OCI-LY3 (cell line): ENCODE data around the gene IL22RA1.

ENCODE experiments used
- H2AFZ ChIP-seq: fragments of 200-600, 300-600 bp; shearing (Covaris generic); 2 replicates; pipeline ENCODE4 v1.6.0; 2014; ENCODE audit warnings: antibody characterized with exemption, low read depth, low read length
- H3K27ac ChIP-seq: fragments of 200-600, 300-600 bp; sonication (generic); 2 replicates; pipeline ENCODE4 v1.5.1; 2014; ENCODE audit warnings: mild to moderate bottlenecking, low read length, moderate library complexity, mixed read lengths
- H3K27me3 ChIP-seq: fragments of 200-600, 300-600 bp; sonication (generic); 2 replicates; pipeline ENCODE4 v1.6.1; 2014; ENCODE audit warnings: low read depth, low read length, mixed read lengths
- H3K36me3 ChIP-seq: fragments of 200-600, 300-600 bp; sonication (generic); replicated peaks from 2 replicates; pipeline ENCODE3; 2014; ENCODE audit warnings: low read depth, low read length, mixed read lengths
- H3K4me1 ChIP-seq: fragments of 300-600, 200-600 bp; sonication (generic); 2 replicates; pipeline ENCODE4 v1.6.1; 2014; ENCODE audit warnings: low read length, mixed read lengths
- H3K4me2 ChIP-seq: fragments of 200-600, 300-600 bp; sonication (generic); 2 replicates; pipeline ENCODE4 v1.6.1; 2014; ENCODE audit warnings: low read length, mixed read lengths
- H3K4me3 ChIP-seq: fragments of 300-600, 200-600 bp; sonication (generic); 2 replicates; pipeline ENCODE4 v1.5.1; 2014; ENCODE audit warnings: antibody characterized with exemption, mild to moderate bottlenecking, low read length, moderate library complexity
- H3K79me2 ChIP-seq: fragments of 300-600, 200-600 bp; shearing (Covaris generic); 2 replicates; pipeline ENCODE4 v1.6.1; 2014; ENCODE audit warnings: mild to moderate bottlenecking, low read length, mixed read lengths
- H3K9ac ChIP-seq: fragments of 300-600, 200-600 bp; shearing (Covaris generic); 2 replicates; pipeline ENCODE4 v1.6.0; 2014; ENCODE audit warnings: mild to moderate bottlenecking, low read length, moderate library complexity
- H3K9me3 ChIP-seq: fragments of 200-600, 300-600 bp; shearing (Covaris generic); 2 replicates; pipeline ENCODE4 v1.6.1; 2014; ENCODE audit warnings: low read length, mixed read lengths; ENCODE audit not compliant: insufficient read depth
- H4K20me1 ChIP-seq: fragments of 200-600, 300-600 bp; sonication (generic); 2 replicates; pipeline ENCODE4 v1.6.1; 2016; ENCODE audit warnings: low read length, mixed read lengths; ENCODE audit not compliant: insufficient read depth
- CTCF ChIP-seq: fragments of 200-600, 300-600 bp; sonication (generic); IDR thresholded peaks from 2 replicates; pipeline ENCODE4 v1.5.1; 2014; ENCODE audit warnings: antibody characterized with exemption, low read length, low read depth
- EZH2phosphoT487 ChIP-seq: fragments of 200-600 bp; shearing (Covaris generic); IDR thresholded peaks from 2 replicates; pipeline ENCODE4 v1.6.1; 2018; ENCODE audit warnings: antibody characterized with exemption, mixed run types, low read depth

The IL22RA1 gene

GRCh38 chr1:24161270-24161669 lies 18.3 kb upstream of the IL22RA1 start:
- Histone ChIP-seq H3K4me1 (peaks cover 2% of the 10 kb centered on the region; the same call in 1 of the 2 replicates), H4K20me1 (no peaks in the 10 kb centered on the region), H3K4me3 (no peak overlapping the region), H3K9ac (no peak overlapping the region), H3K4me2 (no peak overlapping the region), H3K27me3 (no peaks in the 10 kb centered on the region), H3K79me2 (no peaks in the 10 kb centered on the region), H3K27ac (no peak overlapping the region), H3K9me3 (no peaks in the 10 kb centered on the region), H2AFZ (no peak overlapping the region), H3K36me3 (peaks cover 41% of the 10 kb centered on the region)
- TF ChIP-seq EZH2phosphoT487, result no peak
- TF ChIP-seq CTCF, result no peak

- no peak overlapping the region for H3K4me2 ChIP-seq
- H3K9ac ChIP-seq, result no peak overlapping the region
- H3K4me1 ChIP-seq, result peaks cover 21% of the 10 kb centered on the region
- no peaks in the 10 kb centered on the region for H4K20me1 ChIP-seq
- H3K79me2 ChIP-seq, result no peaks in the 10 kb centered on the region
- H2AFZ ChIP-seq, result no peak overlapping the region
- H3K36me3 ChIP-seq, result peaks cover 39% of the 10 kb centered on the region
- no peak for TF ChIP-seq EZH2phosphoT487
- TF ChIP-seq CTCF, result no peak
- no peaks in the 10 kb centered on the region for H3K27me3 ChIP-seq
- H3K27ac ChIP-seq, result no peak overlapping the region
- no peak overlapping the region for H3K4me3 ChIP-seq
- H3K9me3 ChIP-seq, result no peaks in the 10 kb centered on the region
Observed at GRCh38 chr1:24159366-24159765, 16.4 kb upstream of the IL22RA1 start.

GRCh38 chr1:24157918-24158481 lies 15.1 kb upstream of the IL22RA1 start:
- Histone ChIP-seq H3K9me3 (no peaks in the 10 kb centered on the region), H4K20me1 (no peaks in the 10 kb centered on the region), H3K27me3 (no peaks in the 10 kb centered on the region), H3K79me2 (no peaks in the 10 kb centered on the region), H3K4me2 (no peak overlapping the region), H3K4me3 (no peak overlapping the region), H3K9ac (no peak overlapping the region), H3K4me1 (peaks cover 31% of the 10 kb centered on the region), H2AFZ (no peak overlapping the region), H3K27ac (no peak overlapping the region), H3K36me3 (peaks cover 37% of the 10 kb centered on the region)
- no peak for TF ChIP-seq EZH2phosphoT487
- TF ChIP-seq CTCF, result no peak

GRCh38 chr1:24156542-24157260 lies 13.8 kb upstream of the IL22RA1 start:
- no peak for TF ChIP-seq CTCF
- no peak for TF ChIP-seq EZH2phosphoT487

More at GRCh38 chr1:24156542-24157260, 13.8 kb upstream of the IL22RA1 start:
- Histone ChIP-seq H3K4me2 (no peak overlapping the region), H3K9ac (no peak overlapping the region), H3K36me3 (peaks cover 31% of the 10 kb centered on the region), H2AFZ (no peak overlapping the region), H3K4me3 (no peak overlapping the region), H3K79me2 (no peaks in the 10 kb centered on the region), H3K27me3 (no peaks in the 10 kb centered on the region), H3K27ac (no peak overlapping the region), H4K20me1 (no peaks in the 10 kb centered on the region), H3K9me3 (no peaks in the 10 kb centered on the region), H3K4me1 (peaks cover 44% of the 10 kb centered on the region)
